Endodermal cell (in vitro differentiated cells): ENCODE measurements around the gene PPP2R3C. TPM values are rescaled to one million over a fixed set of nuclear protein-coding genes. Genes with fewer than 3 reads are reported as not detected.

ENCODE experiments used
- DNase-seq: peaks from one replicate; pipeline ENCODE4 v3.0.0-alpha.2; 2017
- H3K27ac ChIP-seq: 2 replicates; pipeline ENCODE4 v1.5.1; 2013; ENCODE audit warnings: mild to moderate bottlenecking, low read depth, low read length, moderate library complexity
- H3K27me3 ChIP-seq: 2 replicates; pipeline ENCODE4 v1.6.1; 2013; ENCODE audit warnings: mild to moderate bottlenecking, low read length, moderate library complexity; ENCODE audit not compliant: insufficient read depth, control insufficient read depth, poor library complexity, severe bottlenecking
- H3K36me3 ChIP-seq: 2 replicates; pipeline ENCODE4 v1.7.0; 2013; ENCODE audit warnings: mild to moderate bottlenecking, low read length, moderate library complexity; ENCODE audit not compliant: control insufficient read depth, insufficient read depth
- H3K4me1 ChIP-seq: one replicate; pipeline ENCODE4 v1.7.0; 2013; ENCODE audit warnings: low read length; ENCODE audit not compliant: control insufficient read depth, insufficient read depth
- H3K4me3 ChIP-seq: 2 replicates; pipeline ENCODE4 v1.5.1; 2013; ENCODE audit warnings: mild to moderate bottlenecking, low read length, moderate library complexity
- H3K9ac ChIP-seq: 2 replicates; pipeline ENCODE4 v1.6.1; 2013; ENCODE audit warnings: mild to moderate bottlenecking, low read length, moderate library complexity; ENCODE audit not compliant: poor library complexity, severe bottlenecking; ENCODE audit errors: extremely low read depth
- H3K9me3 ChIP-seq: 2 replicates; pipeline ENCODE4 v1.6.1; 2013; ENCODE audit warnings: mild to moderate bottlenecking, low read length, moderate library complexity; ENCODE audit not compliant: control insufficient read depth
- H3K27ac Mint-ChIP-seq: 2 replicates; pipeline ENCODE4 v1.8.0; 2020; ENCODE audit warnings: mixed read lengths
- H3K27me3 Mint-ChIP-seq: 2 replicates; pipeline ENCODE4 v1.8.0; 2021; ENCODE audit warnings: mild to moderate bottlenecking, mixed read lengths; ENCODE audit not compliant: insufficient read depth
- H3K36me3 Mint-ChIP-seq: 2 replicates; pipeline ENCODE4 v1.8.0; 2020; ENCODE audit warnings: low read depth, mixed read lengths
- H3K4me1 Mint-ChIP-seq: 2 replicates; pipeline ENCODE4 v1.8.0; 2020; ENCODE audit warnings: mixed read lengths
- H3K4me3 Mint-ChIP-seq: 2 replicates; pipeline ENCODE4 v1.8.0; 2020; ENCODE audit warnings: mild to moderate bottlenecking, moderate library complexity, mixed read lengths
- H3K9me3 Mint-ChIP-seq: 2 replicates; pipeline ENCODE4 v1.8.0; 2020; ENCODE audit warnings: mild to moderate bottlenecking, mixed read lengths
- WGBS, 2 experiments: methylation state at CpG; one replicate each; pipeline versions ENCODE4 v1.1.5 to v1.1.7; 2013; ENCODE audit warnings: missing lambda C conversion rate in 2 of 2, mixed read lengths in 1 of 2; ENCODE audit not compliant: insufficient coverage in 1 of 2, insufficient read length in 1 of 2; 5-methylcytosine and 5-hydroxymethylcytosine counted together
- total RNA-seq, 2 donors: library from RNA; stranded (reverse); fragmentation: NEBNext Ultra II Directional in 1 of 2; extraction: Animal tissue kit (Norgen Biotek cat#: 25700) in 1 of 2; gene quantifications; 2 replicates in 1 of 2; 3 replicates in 1 of 2; pipeline ENCODE4 v1.2.1, GENCODE V29; 2021
- TF ChIP-seq, protein P1 (sequence below): fragments of 200-600 bp; sonication (generic); conservative IDR thresholded peaks from 2 replicates; pipeline ENCODE4 v1.5.0; 2021; ENCODE audit warnings: antibody characterized with exemption, mild to moderate bottlenecking

Gene PPP2R3C
- total RNA-seq, 2 donors from 2014 or later: 18.6 to 36.8 TPM

DNA sequence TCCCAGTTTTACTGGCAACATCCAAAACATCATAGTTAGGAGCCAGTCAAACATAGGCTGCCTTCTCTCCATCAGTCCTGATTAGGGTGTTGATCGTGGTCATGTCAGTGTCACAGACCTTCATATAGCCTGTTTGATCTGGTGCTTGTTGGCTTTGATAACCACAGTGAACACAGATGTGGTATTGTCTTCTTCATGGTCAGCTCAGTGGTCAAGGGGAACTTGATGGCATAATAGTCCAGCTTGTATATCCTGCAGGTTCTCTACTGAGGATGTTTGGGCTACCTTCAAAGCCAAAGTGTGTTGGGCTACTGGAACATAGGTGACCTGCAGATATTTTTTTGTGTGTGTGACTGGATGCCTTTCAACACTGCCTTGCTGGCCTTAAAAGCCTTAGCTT is 22.2 kb upstream of the PPP2R3C start:
- H3K4me1 ChIP-seq: no peaks in the 10 kb centered on the region
- DNase-seq: no peak
- H3K36me3 ChIP-seq: no peaks in the 10 kb centered on the region
- H3K27me3 ChIP-seq: no peaks in the 10 kb centered on the region
- Mint-ChIP-seq H3K27me3 (no peaks in the 10 kb centered on the region), H3K4me3 (no peak overlapping the region), H3K27ac (no peak overlapping the region), H3K4me1 (no peaks in the 10 kb centered on the region), H3K36me3 (peaks cover 24% of the 10 kb centered on the region), H3K9me3 (peaks cover 5% of the 10 kb centered on the region)
- H3K27ac ChIP-seq: no peak overlapping the region
- 91 to 100% methylated on average over 1 of the region's 1 CpG for WGBS, 2 experiments
- H3K9me3 ChIP-seq: peaks cover 5% of the 10 kb centered on the region
- no peak overlapping the region for H3K9ac ChIP-seq
- no peak overlapping the region for H3K4me3 ChIP-seq
- TF ChIP-seq, protein P1, sequence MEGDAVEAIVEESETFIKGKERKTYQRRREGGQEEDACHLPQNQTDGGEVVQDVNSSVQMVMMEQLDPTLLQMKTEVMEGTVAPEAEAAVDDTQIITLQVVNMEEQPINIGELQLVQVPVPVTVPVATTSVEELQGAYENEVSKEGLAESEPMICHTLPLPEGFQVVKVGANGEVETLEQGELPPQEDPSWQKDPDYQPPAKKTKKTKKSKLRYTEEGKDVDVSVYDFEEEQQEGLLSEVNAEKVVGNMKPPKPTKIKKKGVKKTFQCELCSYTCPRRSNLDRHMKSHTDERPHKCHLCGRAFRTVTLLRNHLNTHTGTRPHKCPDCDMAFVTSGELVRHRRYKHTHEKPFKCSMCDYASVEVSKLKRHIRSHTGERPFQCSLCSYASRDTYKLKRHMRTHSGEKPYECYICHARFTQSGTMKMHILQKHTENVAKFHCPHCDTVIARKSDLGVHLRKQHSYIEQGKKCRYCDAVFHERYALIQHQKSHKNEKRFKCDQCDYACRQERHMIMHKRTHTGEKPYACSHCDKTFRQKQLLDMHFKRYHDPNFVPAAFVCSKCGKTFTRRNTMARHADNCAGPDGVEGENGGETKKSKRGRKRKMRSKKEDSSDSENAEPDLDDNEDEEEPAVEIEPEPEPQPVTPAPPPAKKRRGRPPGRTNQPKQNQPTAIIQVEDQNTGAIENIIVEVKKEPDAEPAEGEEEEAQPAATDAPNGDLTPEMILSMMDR: no peak

DNA sequence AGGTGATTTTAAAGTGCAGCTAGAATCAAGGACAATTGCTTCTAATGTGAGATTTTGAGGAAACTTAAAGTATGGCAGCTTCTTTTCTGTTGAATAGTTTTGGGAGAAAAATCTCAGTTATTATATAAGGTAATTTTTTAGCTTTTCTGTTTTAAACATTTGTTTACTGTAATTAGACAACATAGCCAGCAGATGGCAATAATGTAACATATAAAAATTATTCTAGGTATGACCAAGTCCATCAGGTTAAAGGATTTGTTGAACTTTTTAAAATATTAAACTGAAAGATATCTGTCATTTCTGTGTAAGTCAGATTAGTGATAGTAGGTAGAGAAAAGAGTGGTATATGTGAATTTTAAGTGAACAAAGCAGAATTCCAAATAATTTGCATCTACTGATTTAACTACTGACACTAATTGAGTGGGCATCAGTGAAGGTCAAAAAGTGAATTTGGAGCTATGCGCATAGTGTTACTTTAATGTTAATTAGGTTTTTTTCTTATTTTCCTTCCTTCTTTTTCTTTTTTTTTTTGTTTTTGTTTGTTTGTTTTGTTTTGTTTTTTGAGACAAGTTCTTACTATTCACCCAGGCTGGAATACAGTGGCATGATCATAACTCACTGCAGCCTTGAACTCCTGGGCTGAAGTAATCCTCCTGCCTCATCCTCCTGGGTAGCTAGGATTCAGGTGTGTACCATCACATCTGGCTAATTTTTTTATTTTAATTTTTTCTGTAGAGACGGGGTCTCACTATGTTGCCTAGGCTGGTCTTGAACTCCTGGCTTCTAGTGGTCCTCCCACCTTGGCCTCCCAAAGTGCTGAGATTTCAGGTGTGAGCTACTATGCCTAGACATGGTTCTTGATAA is 19.2 kb upstream of the PPP2R3C start:
- Histone ChIP-seq H3K36me3 (peaks cover 20% of the 10 kb centered on the region), H3K27me3 (no peaks in the 10 kb centered on the region), H3K9ac (no peak overlapping the region), H3K4me3 (no peak overlapping the region), H3K9me3 (no peaks in the 10 kb centered on the region), H3K27ac (no peak overlapping the region), H3K4me1 (no peaks in the 10 kb centered on the region)
- TF ChIP-seq, protein P1: no peak
- no peak for DNase-seq
- Mint-ChIP-seq H3K27me3 (no peaks in the 10 kb centered on the region), H3K4me1 (no peaks in the 10 kb centered on the region), H3K27ac (no peak overlapping the region), H3K4me3 (no peak overlapping the region), H3K9me3 (no peaks in the 10 kb centered on the region), H3K36me3 (peaks cover 2% of the 10 kb centered on the region)
- 96 to 100% methylated on average over 1 of the region's 2 CpGs for whole genome bisulfite sequencing, 2 experiments

DNA sequence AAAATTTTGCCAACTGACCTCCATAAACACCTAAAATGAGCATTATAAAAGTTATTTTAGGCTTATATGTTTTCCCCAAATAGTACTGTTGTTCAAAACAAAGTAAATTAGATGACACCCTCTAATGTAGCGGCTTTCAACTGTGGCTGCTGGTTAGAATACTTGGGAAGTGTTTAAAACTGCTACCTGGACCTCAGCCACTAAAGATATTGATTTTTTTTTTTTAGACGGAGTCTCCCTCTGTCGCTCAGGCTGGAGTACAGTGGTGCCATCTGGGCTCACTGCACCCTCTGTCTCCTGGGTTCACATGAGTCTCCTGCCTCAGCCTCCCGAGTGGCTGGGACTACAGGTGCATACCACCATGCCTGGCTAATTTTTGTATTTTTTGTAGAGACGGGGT is 16.8 kb upstream of the PPP2R3C start:
- 94 to 95% methylated on average over 4 to 5 of the region's 5 CpGs for WGBS, 2 experiments
- Histone ChIP-seq H3K27ac (no peak overlapping the region), H3K27me3 (no peaks in the 10 kb centered on the region), H3K9ac (no peak overlapping the region), H3K4me3 (no peak overlapping the region), H3K4me1 (no peaks in the 10 kb centered on the region), H3K9me3 (no peaks in the 10 kb centered on the region), H3K36me3 (peaks cover 28% of the 10 kb centered on the region)
- H3K9me3 Mint-ChIP-seq: no peaks in the 10 kb centered on the region
- peaks cover 18% of the 10 kb centered on the region for H3K36me3 Mint-ChIP-seq
- no peak for DNase-seq
- H3K27ac Mint-ChIP-seq: no peak overlapping the region
- H3K4me3 Mint-ChIP-seq: no peak overlapping the region
- TF ChIP-seq, protein P1: no peak
- H3K27me3 Mint-ChIP-seq: no peaks in the 10 kb centered on the region
- H3K4me1 Mint-ChIP-seq: no peaks in the 10 kb centered on the region
